IPS DF 6.9 (cell line): ENCODE measurements around the gene IFITM10.

Experiments
- DNase-seq: peaks from one replicate; pipeline ENCODE4 v3.0.0-alpha.2; 2013; ENCODE audit warnings: low read depth, low spot score
- H3K27ac ChIP-seq: one replicate; pipeline ENCODE4 v1.5.1; 2013; ENCODE audit warnings: low read length, control low read depth
- H3K27me3 ChIP-seq: 2 replicates; pipeline ENCODE4 v1.6.1; 2013; ENCODE audit warnings: mild to moderate bottlenecking, low read length; ENCODE audit not compliant: control insufficient read depth, insufficient read depth
- H3K36me3 ChIP-seq: 2 replicates; pipeline ENCODE4 v1.6.1; 2013; ENCODE audit warnings: low read length; ENCODE audit not compliant: control insufficient read depth, insufficient read depth
- H3K4me1 ChIP-seq: 2 replicates; pipeline ENCODE4 v1.6.1; 2013; ENCODE audit warnings: low read length; ENCODE audit not compliant: control insufficient read depth, insufficient read depth
- H3K4me3 ChIP-seq: 2 replicates; pipeline ENCODE4 v1.5.1; 2013; ENCODE audit warnings: mild to moderate bottlenecking, low read length
- H3K9me3 ChIP-seq: 2 replicates; pipeline ENCODE4 v1.6.1; 2013; ENCODE audit warnings: low read length, inconsistent platforms; ENCODE audit not compliant: control insufficient read depth, insufficient read depth
- WGBS: extraction: QIAGEN DNeasy Blood & Tissue Kit; methylation state at CpG from one replicate; pipeline ENCODE4 v1.1.7; 2013; ENCODE audit warnings: mixed read lengths, missing lambda C conversion rate; ENCODE audit not compliant: insufficient read length, insufficient coverage; 5-methylcytosine and 5-hydroxymethylcytosine counted together

The IFITM10 gene

DNA sequence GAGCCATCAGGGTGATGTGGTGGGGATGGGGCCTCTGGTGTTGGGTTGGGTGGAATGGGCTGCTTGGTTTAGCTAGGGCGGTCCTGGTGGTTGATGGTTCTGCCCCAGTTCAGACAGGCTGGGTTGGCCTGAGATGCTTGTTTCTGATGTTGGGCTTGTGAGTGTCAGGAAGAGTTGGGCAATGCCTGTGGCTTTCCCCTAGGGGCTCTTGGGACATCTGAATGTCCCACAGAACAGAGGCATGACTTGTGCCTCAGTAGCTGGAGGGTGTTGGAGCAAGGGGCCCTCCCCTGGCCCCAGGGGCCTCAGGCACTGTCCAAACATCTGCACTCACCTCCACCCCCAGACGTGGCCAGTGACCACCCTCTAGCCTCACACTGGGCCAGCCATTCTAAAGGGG is 27.3 kb upstream of the IFITM10 start:
- Histone ChIP-seq H3K4me1 (peaks cover 7% of the 10 kb centered on the region), H3K27me3 (no peaks in the 10 kb centered on the region), H3K36me3 (no peaks in the 10 kb centered on the region), H3K9me3 (no peaks in the 10 kb centered on the region), H3K27ac (no peak overlapping the region), H3K4me3 (no peak overlapping the region)
- WGBS: no CpG with 5 or more reads among the region's 2 CpGs
- no peak for DNase-seq

DNA sequence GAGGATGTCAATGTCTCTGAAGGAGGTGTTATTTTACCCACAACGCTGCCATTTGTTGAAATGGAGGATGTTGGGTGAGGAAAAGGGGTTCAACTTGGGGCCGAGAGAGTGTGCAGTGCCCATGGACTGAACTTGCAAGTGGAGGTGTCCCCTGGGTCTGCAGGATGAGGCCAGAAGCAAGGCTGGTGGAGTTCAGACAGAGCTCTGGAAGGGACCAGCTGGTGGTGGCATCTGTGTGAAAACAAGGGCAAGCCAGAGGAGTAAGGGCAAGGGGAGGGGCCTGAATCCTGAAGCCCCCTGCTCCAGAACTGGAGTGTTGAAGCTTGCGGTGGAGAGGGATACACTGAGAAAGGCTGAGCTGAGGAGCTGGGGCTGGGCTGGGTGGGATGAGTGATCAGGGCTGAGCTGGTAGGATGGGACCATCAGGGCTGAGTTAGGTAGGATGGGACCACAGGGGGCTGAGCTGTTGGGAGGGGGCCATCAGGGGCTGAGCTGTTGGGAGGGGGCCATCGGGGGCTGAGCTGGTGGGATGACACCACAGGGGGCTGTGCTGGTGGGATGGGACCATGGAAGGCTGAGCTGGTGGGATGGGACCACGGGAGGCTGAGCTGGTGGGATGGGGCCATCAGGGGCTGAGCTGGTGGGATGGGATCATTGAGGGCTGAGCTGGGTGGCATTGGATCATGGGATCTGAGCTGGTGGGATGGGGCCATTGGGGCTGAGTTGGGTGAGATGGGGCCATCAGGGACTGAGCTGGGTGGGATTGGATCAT is 26.7 kb upstream of the IFITM10 start:
- Histone ChIP-seq H3K9me3 (no peaks in the 10 kb centered on the region), H3K4me1 (peaks cover 8% of the 10 kb centered on the region), H3K4me3 (no peak overlapping the region), H3K36me3 (no peaks in the 10 kb centered on the region), H3K27ac (no peak overlapping the region), H3K27me3 (no peaks in the 10 kb centered on the region)
- no peak for DNase-seq
- no CpG with 5 or more reads among the region's 5 CpGs for WGBS

- no peaks in the 10 kb centered on the region for H3K36me3 ChIP-seq
- no peaks in the 10 kb centered on the region for H3K9me3 ChIP-seq
- no peak overlapping the region for H3K27ac ChIP-seq
- peaks cover 8% of the 10 kb centered on the region for H3K4me1 ChIP-seq
- no peak overlapping the region for H3K4me3 ChIP-seq
- H3K27me3 ChIP-seq: no peaks in the 10 kb centered on the region
- WGBS: no CpG with 5 or more reads among the region's 11 CpGs
- no peak for DNase-seq
Measured at GRCh38 chr11:1776331-1776851, 26.0 kb upstream of the IFITM10 start.

GRCh38 chr11:1774886-1775285 is 24.5 kb upstream of the IFITM10 start:
- H3K4me3 ChIP-seq: no peak overlapping the region
- no peaks in the 10 kb centered on the region for H3K27me3 ChIP-seq
- WGBS: no CpG with 5 or more reads among the region's 12 CpGs
- peaks cover 7% of the 10 kb centered on the region for H3K4me1 ChIP-seq
- no peaks in the 10 kb centered on the region for H3K36me3 ChIP-seq
- H3K27ac ChIP-seq: no peak overlapping the region
- H3K9me3 ChIP-seq: no peaks in the 10 kb centered on the region
- no peak for DNase-seq

DNA sequence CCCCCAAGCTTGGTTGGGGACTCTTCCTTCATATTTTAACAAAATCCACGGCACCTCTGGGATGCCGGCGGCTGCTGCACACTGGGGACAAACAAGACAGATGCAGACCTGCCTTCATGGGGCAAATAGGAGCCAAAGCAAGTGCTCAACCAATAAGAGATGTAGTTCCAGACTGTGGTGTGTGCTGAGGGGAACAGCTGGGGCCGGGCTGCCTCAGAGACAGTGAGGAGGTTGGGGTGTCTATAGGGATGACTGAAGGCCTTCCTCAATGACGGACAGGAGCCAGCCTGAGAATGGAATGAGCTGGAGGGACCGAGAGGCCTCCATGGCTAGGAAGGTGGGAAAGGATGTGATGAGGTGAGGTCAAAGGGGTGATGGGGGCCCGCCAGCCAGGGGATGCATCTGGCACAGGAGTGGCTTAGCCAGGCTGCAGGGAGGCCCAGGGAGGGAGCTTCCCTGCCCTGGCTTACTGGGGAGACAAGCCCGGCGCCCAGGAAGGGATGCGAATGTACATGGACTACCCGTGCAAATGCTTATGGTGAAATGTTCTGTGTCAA is 23.7 kb upstream of the IFITM10 start:
- H3K9me3 ChIP-seq: no peaks in the 10 kb centered on the region
- WGBS: no CpG with 5 or more reads among the region's 11 CpGs
- H3K4me3 ChIP-seq: no peak overlapping the region
- DNase-seq: no peak
- no peaks in the 10 kb centered on the region for H3K27me3 ChIP-seq
- no peaks in the 10 kb centered on the region for H3K36me3 ChIP-seq
- H3K27ac ChIP-seq: no peak overlapping the region
- H3K4me1 ChIP-seq: peaks cover 7% of the 10 kb centered on the region

DNA sequence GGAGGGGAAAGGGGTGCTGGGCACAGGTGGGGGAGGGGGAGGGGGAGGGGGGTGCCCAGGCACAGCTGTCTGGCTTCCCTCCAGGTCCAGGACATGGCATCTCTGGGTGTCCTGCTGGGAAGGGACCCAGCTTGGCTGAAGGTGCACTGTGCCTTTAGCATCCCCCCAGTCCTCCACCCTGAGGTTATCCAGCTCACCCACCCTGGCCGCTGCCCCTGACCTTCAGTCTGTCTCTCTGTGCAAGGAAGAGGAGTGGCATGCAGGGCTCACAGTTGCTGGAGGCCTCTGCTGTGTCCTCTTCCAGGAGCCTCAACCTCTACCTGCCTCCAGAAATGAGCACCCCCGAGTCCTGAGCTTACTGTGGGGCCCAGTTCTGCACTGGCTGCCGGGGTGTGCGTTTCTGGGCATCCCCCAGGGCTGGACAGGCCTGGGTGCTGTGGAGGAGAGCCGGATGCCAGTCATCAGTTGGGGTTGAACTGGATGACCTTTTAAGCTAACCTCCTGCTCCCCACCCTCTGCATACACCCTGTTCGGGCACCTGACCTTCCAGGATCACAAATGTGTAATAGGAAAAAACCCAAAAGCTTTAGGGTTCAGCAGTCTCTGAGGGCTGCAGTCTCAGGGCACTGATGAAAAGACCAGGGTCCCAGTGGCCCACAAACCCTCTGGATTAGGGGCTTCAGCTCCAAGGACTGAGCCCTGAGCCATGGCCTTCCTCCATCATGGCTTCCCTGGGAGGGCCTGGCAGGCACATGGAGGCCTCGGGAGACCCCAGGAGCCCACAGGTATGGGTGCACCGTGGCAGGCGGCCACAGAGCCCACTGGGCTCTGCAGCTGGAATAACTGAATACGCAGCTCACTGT is 23.0 kb upstream of the IFITM10 start:
- no CpG with 5 or more reads among the region's 10 CpGs for WGBS

DNA sequence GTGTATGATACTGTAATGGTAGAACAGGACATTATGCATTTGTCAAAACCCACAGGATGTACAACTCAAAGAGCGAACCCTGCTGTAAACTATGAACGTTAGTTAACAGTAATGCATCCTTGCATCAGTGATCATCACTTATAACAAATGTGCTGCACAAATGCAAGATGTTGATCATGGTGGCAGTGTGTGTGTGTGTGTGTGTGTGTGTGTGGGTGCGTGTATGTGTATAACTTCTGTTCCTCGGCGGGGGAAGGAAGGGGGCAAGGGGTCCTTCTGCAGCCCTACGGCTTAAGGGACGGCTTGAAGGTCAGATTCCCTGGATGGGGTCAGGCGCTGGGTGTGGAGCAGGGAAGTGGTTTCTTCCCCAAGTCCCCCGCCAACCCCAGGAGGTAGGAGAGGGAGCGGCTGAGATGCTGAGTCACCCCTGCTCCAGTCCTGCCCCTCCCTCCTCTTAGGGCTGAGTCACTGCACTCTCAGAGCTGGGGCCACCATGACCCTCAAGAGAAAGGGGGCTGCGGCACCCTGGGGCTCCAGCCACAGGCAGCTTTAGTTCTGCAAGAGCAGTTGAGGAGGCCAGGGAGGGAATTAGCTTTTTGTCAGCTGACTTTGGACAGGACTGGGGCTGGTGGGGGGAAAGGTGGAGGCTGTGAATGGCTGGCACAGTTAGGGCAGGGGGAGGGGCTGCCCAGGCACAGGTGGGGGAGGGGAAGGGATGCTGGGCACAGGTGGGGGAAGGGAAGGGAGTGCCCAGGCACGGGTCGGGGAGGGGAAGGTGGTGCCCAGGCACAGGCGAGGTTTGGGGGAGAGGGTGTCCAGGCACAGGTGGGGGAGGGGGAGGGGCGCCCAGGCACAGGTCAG is 22.1 kb upstream of the IFITM10 start:
- no CpG with 5 or more reads among the region's 15 CpGs for WGBS
- H3K36me3 ChIP-seq: no peaks in the 10 kb centered on the region
- H3K9me3 ChIP-seq: no peaks in the 10 kb centered on the region
- peaks cover 7% of the 10 kb centered on the region for H3K4me1 ChIP-seq
- H3K4me3 ChIP-seq: no peak overlapping the region
- H3K27ac ChIP-seq: no peak overlapping the region
- no peaks in the 10 kb centered on the region for H3K27me3 ChIP-seq
- DNase-seq: no peak

More for the DNA sequence above, 23.0 kb upstream of the IFITM10 start:
- H3K4me3 ChIP-seq: no peak overlapping the region
- no peak overlapping the region for H3K27ac ChIP-seq
- no peaks in the 10 kb centered on the region for H3K9me3 ChIP-seq
- no peaks in the 10 kb centered on the region for H3K36me3 ChIP-seq
- H3K4me1 ChIP-seq: peaks cover 7% of the 10 kb centered on the region
- no peak for DNase-seq
- no peaks in the 10 kb centered on the region for H3K27me3 ChIP-seq

- H3K4me1 ChIP-seq: peaks cover 7% of the 10 kb centered on the region
Measured at GRCh38 chr11:1771700-1772099, 21.3 kb upstream of the IFITM10 start.

GRCh38 chr11:1771273-1771672 is 20.9 kb upstream of the IFITM10 start:
- H3K4me1 ChIP-seq: peaks cover 7% of the 10 kb centered on the region
- H3K9me3 ChIP-seq: no peaks in the 10 kb centered on the region
- H3K36me3 ChIP-seq: no peaks in the 10 kb centered on the region
- no CpG with 5 or more reads among the region's 18 CpGs for WGBS
- no peak overlapping the region for H3K4me3 ChIP-seq
- H3K27ac ChIP-seq: no peak overlapping the region
- H3K27me3 ChIP-seq: no peaks in the 10 kb centered on the region
- no peak for DNase-seq

More at GRCh38 chr11:1771700-1772099, 21.3 kb upstream of the IFITM10 start:
- Histone ChIP-seq H3K4me3 (no peak overlapping the region), H3K9me3 (no peaks in the 10 kb centered on the region), H3K27ac (no peak overlapping the region), H3K27me3 (no peaks in the 10 kb centered on the region), H3K36me3 (no peaks in the 10 kb centered on the region)
- WGBS: no CpG with 5 or more reads among the region's 6 CpGs
- DNase-seq: no peak

GRCh38 chr11:1770528-1770927 is 20.1 kb upstream of the IFITM10 start:
- no peaks in the 10 kb centered on the region for H3K36me3 ChIP-seq
- peaks cover 7% of the 10 kb centered on the region for H3K4me1 ChIP-seq
- WGBS: no CpG with 5 or more reads among the region's 5 CpGs
- H3K27ac ChIP-seq: no peak overlapping the region
- no peaks in the 10 kb centered on the region for H3K9me3 ChIP-seq
- no peak for DNase-seq
- H3K4me3 ChIP-seq: no peak overlapping the region
- H3K27me3 ChIP-seq: no peaks in the 10 kb centered on the region
